Nephron (organoid): ENCODE measurements around the gene SLC12A5.

Source experiments
- H3K27ac Mint-ChIP-seq, 3 experiments: 2 replicates each; pipeline ENCODE4 v1.8.0; 2020; ENCODE audit warnings: mixed read lengths in 3 of 3, mild to moderate bottlenecking in 2 of 3, moderate library complexity in 1 of 3
- H3K27me3 Mint-ChIP-seq: 2 replicates; pipeline ENCODE4 v1.8.0; 2021; ENCODE audit warnings: low read depth, mild to moderate bottlenecking, moderate library complexity, mixed read lengths
- H3K36me3 Mint-ChIP-seq: 2 replicates; pipeline ENCODE4 v1.8.0; 2020; ENCODE audit warnings: low read depth, mixed read lengths
- H3K4me1 Mint-ChIP-seq: 2 replicates; pipeline ENCODE4 v1.8.0; 2020; ENCODE audit warnings: mixed read lengths
- H3K4me3 Mint-ChIP-seq, 3 experiments: 2 replicates each; pipeline ENCODE4 v1.8.0; 2020; ENCODE audit warnings: mild to moderate bottlenecking in 3 of 3, mixed read lengths in 3 of 3, moderate library complexity in 2 of 3
- H3K9me3 Mint-ChIP-seq: 2 replicates; pipeline ENCODE4 v1.8.0; 2020; ENCODE audit warnings: mixed read lengths
- CTCF ChIP-seq, 3 experiments: fragments of 200-600 bp; sonication (generic); IDR thresholded peaks; one replicate each; pipeline ENCODE4 v1.5.0; 2021; ENCODE audit warnings: antibody characterized with exemption in 3 of 3; ENCODE audit not compliant: unreplicated experiment in 3 of 3

SLC12A5 gene

DNA sequence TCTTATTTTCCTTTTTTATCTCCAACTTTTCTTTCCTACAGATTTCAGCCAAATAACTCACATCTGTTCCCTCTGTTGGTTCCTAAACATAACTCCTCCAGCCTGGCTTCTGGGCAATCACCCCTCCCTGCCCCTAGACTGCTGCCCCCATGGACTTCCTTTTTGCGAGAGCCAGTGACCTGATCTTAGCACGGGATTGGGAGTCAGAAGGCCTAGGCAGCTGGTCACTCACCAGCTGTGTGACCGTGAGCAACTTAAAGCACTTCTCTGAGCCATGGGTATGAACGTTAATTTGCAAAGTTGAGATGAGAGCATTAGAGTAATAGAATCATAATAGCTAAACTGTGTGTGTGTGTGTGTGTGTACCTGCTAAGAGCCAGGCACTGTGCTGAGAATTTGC, 24.8 kb upstream of the SLC12A5 start:
- TF ChIP-seq CTCF (IDR thresholded peaks at IDR 0.05; ENCODE audit: unreplicated experiment in 3 of 3): no peak
- no peak overlapping the region for H3K27ac Mint-ChIP-seq
- no peaks in the 10 kb centered on the region for H3K36me3 Mint-ChIP-seq
- no peak overlapping the region for H3K4me3 Mint-ChIP-seq
- peaks cover 6% of the 10 kb centered on the region for H3K4me1 Mint-ChIP-seq
- H3K9me3 Mint-ChIP-seq: no peaks in the 10 kb centered on the region
- peaks cover 39% of the 10 kb centered on the region for H3K27me3 Mint-ChIP-seq

DNA sequence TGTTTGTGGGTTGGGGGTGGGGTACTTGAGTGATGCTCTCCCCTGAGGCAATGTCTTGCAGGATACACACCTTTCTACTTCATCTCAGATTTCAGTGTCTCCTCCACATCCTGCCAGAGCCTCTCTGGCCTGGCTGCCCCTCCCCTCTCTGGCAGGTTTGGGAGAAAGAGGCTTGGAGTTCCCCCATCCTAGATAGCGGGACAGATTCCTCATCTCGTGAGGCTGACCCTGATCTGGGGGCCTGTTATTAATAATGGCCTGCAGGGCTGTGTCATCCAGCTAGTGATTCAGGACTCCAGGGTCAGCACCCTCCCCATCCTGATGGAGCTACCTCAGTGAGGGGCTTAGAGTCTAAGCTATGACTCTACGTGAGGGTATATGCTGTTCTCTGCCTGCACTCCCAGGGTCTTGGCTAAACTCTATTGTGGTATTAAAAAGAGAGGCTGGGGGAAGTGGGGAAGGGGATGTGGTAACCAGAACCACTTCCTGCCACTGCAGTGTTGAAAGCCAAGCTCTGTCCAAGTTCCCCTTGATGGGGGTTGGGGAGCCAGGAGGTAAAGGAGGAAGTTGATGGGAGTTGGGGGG, 24.0 kb upstream of the SLC12A5 start:
- H3K36me3 Mint-ChIP-seq: no peaks in the 10 kb centered on the region
- H3K9me3 Mint-ChIP-seq: no peaks in the 10 kb centered on the region
- peaks cover 42% of the 10 kb centered on the region for H3K27me3 Mint-ChIP-seq
- peak overlapping the region in 1 of 3 experiments; percentile 60 for H3K27ac Mint-ChIP-seq
- H3K4me1 Mint-ChIP-seq: peaks cover 6% of the 10 kb centered on the region
- no peak overlapping the region for H3K4me3 Mint-ChIP-seq
- TF ChIP-seq CTCF (IDR thresholded peaks at IDR 0.05; ENCODE audit: unreplicated experiment in 3 of 3): no peak

GRCh38 chr20:46006022-46006705, 22.9 kb upstream of the SLC12A5 start:
- Mint-ChIP-seq H3K9me3 (peaks cover 3% of the 10 kb centered on the region), H3K36me3 (no peaks in the 10 kb centered on the region), H3K27me3 (peaks cover 44% of the 10 kb centered on the region), H3K4me3 (no peak overlapping the region), H3K27ac (no peak overlapping the region), H3K4me1 (peaks cover 6% of the 10 kb centered on the region)
- TF ChIP-seq CTCF (IDR thresholded peaks at IDR 0.05; ENCODE audit: unreplicated experiment in 3 of 3): no peak

DNA sequence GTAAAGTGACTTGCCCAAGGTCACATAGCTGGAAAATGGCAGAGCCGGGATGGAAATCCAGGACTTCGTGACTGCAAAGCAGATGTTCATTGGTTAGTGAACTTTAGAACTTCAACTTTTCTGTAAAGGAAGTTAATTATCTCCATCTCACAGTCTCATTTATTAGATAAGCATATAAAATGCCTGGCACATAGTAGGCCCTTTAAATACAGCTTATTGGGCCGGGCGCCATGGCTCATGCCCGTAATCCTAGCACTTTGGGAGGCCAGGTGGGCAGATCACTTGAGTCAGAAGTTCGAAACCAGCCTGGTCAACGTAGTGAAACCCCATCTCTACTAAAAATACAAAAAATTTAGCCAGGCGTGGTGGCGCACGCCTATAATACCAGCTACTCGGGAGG, 22.1 kb upstream of the SLC12A5 start:
- no peaks in the 10 kb centered on the region for H3K36me3 Mint-ChIP-seq
- TF ChIP-seq CTCF (IDR thresholded peaks at IDR 0.05; ENCODE audit: unreplicated experiment in 3 of 3): no peak
- H3K27me3 Mint-ChIP-seq: peaks cover 52% of the 10 kb centered on the region
- no peak overlapping the region for H3K27ac Mint-ChIP-seq
- H3K4me1 Mint-ChIP-seq: peaks cover 6% of the 10 kb centered on the region
- H3K9me3 Mint-ChIP-seq: peaks cover 8% of the 10 kb centered on the region
- no peak overlapping the region for H3K4me3 Mint-ChIP-seq

- Mint-ChIP-seq H3K27ac (no peak overlapping the region), H3K36me3 (no peaks in the 10 kb centered on the region), H3K4me1 (peaks cover 6% of the 10 kb centered on the region), H3K4me3 (no peak overlapping the region), H3K27me3 (peaks cover 59% of the 10 kb centered on the region), H3K9me3 (peaks cover 8% of the 10 kb centered on the region)
- no peak for TF ChIP-seq CTCF (IDR thresholded peaks at IDR 0.05; ENCODE audit: unreplicated experiment in 3 of 3)
Observed at GRCh38 chr20:46007671-46008070, 21.3 kb upstream of the SLC12A5 start.

DNA sequence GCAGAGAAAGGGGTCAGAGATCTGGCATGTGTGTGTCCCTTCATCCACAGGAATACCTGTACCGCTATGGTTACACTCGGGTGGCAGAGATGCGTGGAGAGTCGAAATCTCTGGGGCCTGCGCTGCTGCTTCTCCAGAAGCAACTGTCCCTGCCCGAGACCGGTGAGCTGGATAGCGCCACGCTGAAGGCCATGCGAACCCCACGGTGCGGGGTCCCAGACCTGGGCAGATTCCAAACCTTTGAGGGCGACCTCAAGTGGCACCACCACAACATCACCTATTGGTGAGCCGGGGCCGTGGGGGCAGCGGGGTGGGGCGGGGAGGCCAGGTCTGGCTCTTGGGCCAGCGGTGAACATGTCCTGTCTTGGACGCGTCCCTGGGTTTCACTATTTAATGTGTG, 19.2 kb upstream of the SLC12A5 start:
- H3K36me3 Mint-ChIP-seq: no peaks in the 10 kb centered on the region
- H3K27me3 Mint-ChIP-seq: peaks cover 70% of the 10 kb centered on the region
- H3K9me3 Mint-ChIP-seq: peaks cover 8% of the 10 kb centered on the region
- peaks cover 16% of the 10 kb centered on the region for H3K4me1 Mint-ChIP-seq
- no peak overlapping the region for H3K27ac Mint-ChIP-seq
- H3K4me3 Mint-ChIP-seq: no peak overlapping the region
- no peak for TF ChIP-seq CTCF (IDR thresholded peaks at IDR 0.05; ENCODE audit: unreplicated experiment in 3 of 3)
